SK-N-SH (cell line): ENCODE results near the gene PAQR7. TPM values are rescaled to one million over a fixed set of nuclear protein-coding genes. Genes with fewer than 3 reads are reported as not detected.
A peak's percentile ranks its signal among the peaks of the same experiment; 100 is the strongest.

Experiments used
- CTCF ChIA-PET: fragments of 300-600, 350-600 bp; formaldehyde crosslinking; extraction: SDS; loops from one replicate; lab custom pipeline; 2021; lab: Yijun Ruan, JAX
- POLR2A ChIA-PET: fragments of 350-600 bp; sonication (Branson Sonifier 250); formaldehyde crosslinking; extraction: SDS; loops from one replicate; lab custom pipeline; 2020; ENCODE audit warnings: antibody characterized with exemption, inconsistent platforms; lab: Yijun Ruan, JAX
- DNase-seq: peaks from one replicate; pipeline ENCODE4 v3.0.0; 2012
- H2AFZ ChIP-seq: fragments of 200-600 bp; sonication (generic); 2 replicates; pipeline ENCODE4 v1.8.1; 2016; ENCODE audit warnings: antibody characterized with exemption, mild to moderate bottlenecking, low read depth
- H3F3A ChIP-seq: fragments of 200-600 bp; sonication (generic); replicated peaks from 2 replicates; pipeline ENCODE3; 2016; ENCODE audit warnings: antibody characterized with exemption, mild to moderate bottlenecking; ENCODE audit not compliant: insufficient read depth
- H3K27ac ChIP-seq, 2 experiments: fragments of 200-500 bp in 1 of 2; fragments of 200-600 bp in 1 of 2; sonication (Bioruptor generic) in 1 of 2; sonication (generic), shearing (Covaris generic) in 1 of 2; 2 replicates each; pipeline versions ENCODE4 v1.5.1 to v1.6.1; 2014 to 2016; ENCODE audit warnings: low read depth in 2 of 2, inconsistent platforms in 1 of 2, low read length in 1 of 2, mild to moderate bottlenecking in 1 of 2, mixed read lengths in 1 of 2
- H3K27me3 ChIP-seq: fragments of 200-600 bp; sonication (generic), shearing (Covaris generic); 2 replicates; pipeline ENCODE4 v1.6.1; 2016; ENCODE audit warnings: mixed run types; ENCODE audit not compliant: insufficient read depth
- H3K36me3 ChIP-seq, 2 experiments: fragments of 200-500 bp in 1 of 2; fragments of 200-600 bp in 1 of 2; sonication (Bioruptor generic) in 1 of 2; sonication (generic) in 1 of 2; replicated peaks in 1 of 2; 2 replicates each; pipeline versions ENCODE3 to v1.5.1; 2014 to 2016; ENCODE audit warnings: low read length in 1 of 2, mild to moderate bottlenecking in 1 of 2; ENCODE audit not compliant: insufficient read depth in 2 of 2, control insufficient read depth in 1 of 2
- H3K4me1 ChIP-seq, 2 experiments: fragments of 200-500 bp in 1 of 2; fragments of 200-600 bp in 1 of 2; sonication (Bioruptor generic) in 1 of 2; sonication (generic), shearing (Covaris generic) in 1 of 2; 2 replicates each; pipeline versions ENCODE4 v1.5.1 to v1.6.1; 2014 to 2016; ENCODE audit warnings: low read depth in 1 of 2, low read length in 1 of 2, mixed run types in 1 of 2; ENCODE audit not compliant: insufficient read depth in 2 of 2, control insufficient read depth in 1 of 2
- H3K4me2 ChIP-seq: fragments of 200-600 bp; sonication (generic), shearing (Covaris generic); 2 replicates; pipeline ENCODE4 v1.6.1; 2017; ENCODE audit warnings: mixed run types
- H3K4me3 ChIP-seq, 2 experiments: fragments of 200-500 bp in 1 of 2; fragments of 200-600 bp in 1 of 2; sonication (Bioruptor generic) in 1 of 2; sonication (generic), shearing (Covaris generic) in 1 of 2; 2 replicates each; pipeline versions ENCODE4 v1.5.1 to v1.8.1; 2014 to 2016; ENCODE audit warnings: low read depth in 2 of 2, inconsistent platforms in 1 of 2, low read length in 1 of 2, mild to moderate bottlenecking in 1 of 2, mixed read lengths in 1 of 2, moderate library complexity in 1 of 2
- H3K79me2 ChIP-seq: fragments of 200-600 bp; sonication (generic); 2 replicates; pipeline ENCODE4 v1.8.1; 2017; ENCODE audit warnings: mild to moderate bottlenecking; ENCODE audit not compliant: insufficient read depth
- H3K9ac ChIP-seq: fragments of 200-600 bp; sonication (generic); 2 replicates; pipeline ENCODE4 v1.6.1; 2017; ENCODE audit warnings: mixed run types
- H3K9me2 ChIP-seq: fragments of 200-600 bp; sonication (generic); 2 replicates; pipeline ENCODE4 v1.6.1; 2017; ENCODE audit warnings: mixed run types
- H3K9me3 ChIP-seq: fragments of 200-600 bp; sonication (generic); 2 replicates; pipeline ENCODE4 v1.6.1; 2017; ENCODE audit warnings: mixed run types, mild to moderate bottlenecking, moderate library complexity
- H4K20me1 ChIP-seq: fragments of 200-600 bp; sonication (generic); 2 replicates; pipeline ENCODE4 v1.6.1; 2017; ENCODE audit warnings: mild to moderate bottlenecking, mixed run types; ENCODE audit not compliant: insufficient read depth
- FOXM1 ChIP-seq: IDR thresholded peaks from 2 replicates; pipeline ENCODE4 v1.4.0; 2012; ENCODE audit warnings: low read depth, mild to moderate bottlenecking
- MXI1 ChIP-seq: IDR thresholded peaks from 2 replicates; pipeline ENCODE4 v1.6.1; 2012; ENCODE audit warnings: mild to moderate bottlenecking, low read depth, low read length, improper control_type of control experiment
- POLR2AphosphoS5 ChIP-seq: IDR thresholded peaks from 2 replicates; pipeline ENCODE4 v1.6.1; 2012; ENCODE audit warnings: low read depth, low read length
- RAD21 ChIP-seq: IDR thresholded peaks from 2 replicates; pipeline ENCODE4 v1.6.1; 2012; ENCODE audit warnings: mild to moderate bottlenecking, low read length
- RXRA ChIP-seq: IDR thresholded peaks from 2 replicates; pipeline ENCODE4 v1.4.0; 2012; ENCODE audit warnings: low read depth, mild to moderate bottlenecking, borderline replicate concordance
- TCF12 ChIP-seq: IDR thresholded peaks from 2 replicates; pipeline ENCODE4 v1.4.0; 2012
- WGBS: methylation state at CpG from one replicate; pipeline ENCODE4 v1.1.6; 2017; ENCODE audit warnings: low lambda C conversion rate; 5-methylcytosine and 5-hydroxymethylcytosine counted together
- polyA plus RNA-seq, 3 experiments: library from polyadenylated mRNA; depleted of rRNA; stranded (reverse); fragments of >200 nt; gene quantifications; 2 replicates each; pipeline ENCODE4 v1.2.3, GENCODE V29; 2012
- TF ChIP-seq, protein P1 (sequence below): IDR thresholded peaks from 2 replicates; pipeline ENCODE4 v1.4.0; 2012; ENCODE audit warnings: low read depth, borderline replicate concordance

Gene PAQR7
- polyA plus RNA-seq, 1 of the 3 experiments (the other 2 are of a cell fraction), result 5.6 TPM

- no peak for TF ChIP-seq TCF12
Observed at GRCh38 chr1:25870614-25871013, 4.9 kb downstream of the PAQR7 start (continued).

DNA sequence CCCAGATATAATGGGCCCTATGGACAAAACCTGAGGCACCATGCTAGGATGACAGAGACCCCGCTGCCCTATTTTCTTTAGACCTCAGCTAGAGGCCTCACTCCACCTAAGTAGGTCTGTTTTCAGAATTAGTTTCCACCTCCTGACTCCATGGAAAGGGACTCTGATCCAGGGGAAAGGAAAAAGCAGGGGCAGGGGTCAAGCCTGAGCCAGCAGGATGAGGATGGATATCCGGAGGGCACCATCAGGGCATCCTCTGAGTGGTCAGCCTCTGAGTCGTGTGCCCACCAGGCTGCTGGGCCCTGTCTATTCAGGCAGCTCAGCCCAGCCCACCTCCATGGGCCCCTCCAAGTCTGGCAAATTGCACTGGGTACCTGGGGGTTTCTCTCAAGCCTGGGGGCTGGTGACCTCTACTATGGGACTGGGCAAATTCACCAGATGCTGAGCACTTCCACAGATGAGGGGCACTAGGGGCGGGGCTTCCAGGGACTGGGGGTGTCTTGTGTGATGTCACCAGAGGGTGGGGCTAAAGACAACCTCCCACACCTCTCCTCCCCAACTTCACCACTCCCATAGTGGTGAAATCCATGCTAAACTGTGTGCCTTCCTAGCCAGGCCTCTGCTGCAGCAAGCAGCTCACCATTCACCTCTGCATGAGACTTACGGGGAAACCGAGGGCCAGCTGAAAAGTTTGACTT lies 5.5 kb downstream of the PAQR7 start:
- ChIA-PET CTCF (interaction anchor here (0.6 kb wide), 2 partner anchors 52 to 55 kb away, joined by 3 read pairs; no protein-coding TSS in a partner anchor), POLR2A (no interaction called here)
- H4K20me1 ChIP-seq, result no peaks in the 10 kb centered on the region
- no peak overlapping the region for H2AFZ ChIP-seq
- H3F3A ChIP-seq, result peaks cover 4% of the 10 kb centered on the region
- H3K4me1 ChIP-seq, result peaks cover 0 to 8% of the 10 kb centered on the region in 2 experiments; a peak in 1 of 4 replicates
- H3K9me2 ChIP-seq, result no peaks in the 10 kb centered on the region
- no peak overlapping the region for H3K4me2 ChIP-seq
- no peak for TF ChIP-seq FOXM1
- no peak for TF ChIP-seq POLR2AphosphoS5
- TF ChIP-seq RAD21, result no peak
- no peak for TF ChIP-seq TCF12
- TF ChIP-seq, protein P1, sequence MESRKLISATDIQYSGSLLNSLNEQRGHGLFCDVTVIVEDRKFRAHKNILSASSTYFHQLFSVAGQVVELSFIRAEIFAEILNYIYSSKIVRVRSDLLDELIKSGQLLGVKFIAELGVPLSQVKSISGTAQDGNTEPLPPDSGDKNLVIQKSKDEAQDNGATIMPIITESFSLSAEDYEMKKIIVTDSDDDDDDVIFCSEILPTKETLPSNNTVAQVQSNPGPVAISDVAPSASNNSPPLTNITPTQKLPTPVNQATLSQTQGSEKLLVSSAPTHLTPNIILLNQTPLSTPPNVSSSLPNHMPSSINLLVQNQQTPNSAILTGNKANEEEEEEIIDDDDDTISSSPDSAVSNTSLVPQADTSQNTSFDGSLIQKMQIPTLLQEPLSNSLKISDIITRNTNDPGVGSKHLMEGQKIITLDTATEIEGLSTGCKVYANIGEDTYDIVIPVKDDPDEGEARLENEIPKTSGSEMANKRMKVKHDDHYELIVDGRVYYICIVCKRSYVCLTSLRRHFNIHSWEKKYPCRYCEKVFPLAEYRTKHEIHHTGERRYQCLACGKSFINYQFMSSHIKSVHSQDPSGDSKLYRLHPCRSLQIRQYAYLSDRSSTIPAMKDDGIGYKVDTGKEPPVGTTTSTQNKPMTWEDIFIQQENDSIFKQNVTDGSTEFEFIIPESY, result no peak
- TF ChIP-seq MXI1, result no peak
- no peak for TF ChIP-seq RXRA
- no peak overlapping the region for H3K4me3 ChIP-seq
- H3K9me3 ChIP-seq, result no peaks in the 10 kb centered on the region
- DNase-seq, result peak; percentile 39
- H3K27ac ChIP-seq, result no peak overlapping the region
- H3K9ac ChIP-seq, result no peak overlapping the region
- no peaks in the 10 kb centered on the region for H3K36me3 ChIP-seq
- 85% methylated on average over 4 of the region's 6 CpGs for WGBS
- H3K27me3 ChIP-seq, result no peaks in the 10 kb centered on the region
- peaks cover 13% of the 10 kb centered on the region for H3K79me2 ChIP-seq

- ChIA-PET CTCF (no interaction called here), POLR2A (no interaction called here)
- no peaks in the 10 kb centered on the region; a peak in 1 of 4 replicates for H3K4me1 ChIP-seq
- H3K4me3 ChIP-seq, result no peak overlapping the region
- H3K79me2 ChIP-seq, result no peaks in the 10 kb centered on the region
- H3K9me2 ChIP-seq, result no peaks in the 10 kb centered on the region
- no peak for DNase-seq
- H3K36me3 ChIP-seq, result peaks cover 0 to 4% of the 10 kb centered on the region in 2 experiments
- no peak overlapping the region for H3K9ac ChIP-seq
- H3K4me2 ChIP-seq, result no peak overlapping the region
- TF ChIP-seq TCF12, result no peak
- TF ChIP-seq FOXM1, result no peak
- H4K20me1 ChIP-seq, result no peaks in the 10 kb centered on the region
- H2AFZ ChIP-seq, result no peak overlapping the region
- WGBS, result 89% methylated on average over 9 of the region's 9 CpGs
- peaks cover 4% of the 10 kb centered on the region for H3F3A ChIP-seq
- H3K9me3 ChIP-seq, result no peaks in the 10 kb centered on the region
- H3K27me3 ChIP-seq, result no peaks in the 10 kb centered on the region
- H3K27ac ChIP-seq, result no peak overlapping the region
Observed at GRCh38 chr1:25867210-25867991, 8.1 kb downstream of the PAQR7 start.
